ENCODE data around the gene PIM1. TPM values are rescaled to one million over a fixed set of nuclear protein-coding genes. Genes with fewer than 3 reads are reported as not detected.

Gene PIM1
- total and polyA plus RNA-seq, 10 of the 15 experiments (the other 5 are each of a cell fraction or from before 2014, with no cell fraction given), result 0.66 to 33.9 (median 10.2) TPM

- TF ChIP-seq BCL3 (IDR thresholded peaks at IDR 0.05; ENCODE audit: borderline replicate concordance, insufficient read depth, low read depth, low read length, poor library complexity, severe bottlenecking) (no peak), GATAD2B (conservative IDR thresholded peaks at IDR 0.05; ENCODE audit: low read depth) (peak; percentile 96), IRF4 (IDR thresholded peaks at IDR 0.05; ENCODE audit: low read depth, low read length) (no peak), E2F4 (IDR thresholded peaks at IDR 0.05; ENCODE audit: low read depth, low read length) (no peak), DPF2 (IDR thresholded peaks at IDR 0.05) (peak; percentile 83), SIX5 (IDR thresholded peaks at IDR 0.05; ENCODE audit: low read depth, low read length, severe bottlenecking) (no peak), NKRF (conservative IDR thresholded peaks at IDR 0.05) (peak; percentile 91), CHD1 (IDR thresholded peaks at IDR 0.05; ENCODE audit: low read depth, low read length) (no peak), RAD21 (IDR thresholded peaks at IDR 0.05; ENCODE audit: insufficient read depth, low read depth, low read length) (peak; percentile 31; the same call in 1 of the 2 replicates), ZNF622 (IDR thresholded peaks at IDR 0.05) (no peak), POU2F2 (IDR thresholded peaks at IDR 0.05; ENCODE audit: borderline replicate concordance, low read depth, low read length) (no peak), HDGF (IDR thresholded peaks at IDR 0.05) (no peak), REST (IDR thresholded peaks at IDR 0.05; ENCODE audit: low read depth, low read length) (no peak), NFXL1 (IDR thresholded peaks at IDR 0.05; ENCODE audit: borderline replicate concordance) (no peak), NBN (IDR thresholded peaks at IDR 0.05) (no peak), RUNX3 (IDR thresholded peaks at IDR 0.05; ENCODE audit: low read length) (peak; percentile 49; the same call in 1 of the 2 replicates), BMI1 (IDR thresholded peaks at IDR 0.05; ENCODE audit: borderline replicate concordance) (no peak), ATF7 (IDR thresholded peaks at IDR 0.05; ENCODE audit: low read depth) (no peak), NFIC (IDR thresholded peaks at IDR 0.05; ENCODE audit: low read depth, low read length) (no peak), STAT1 (conservative IDR thresholded peaks at IDR 0.05) (no peak), PAX8 (IDR thresholded peaks at IDR 0.05) (no peak), SMARCA5 (IDR thresholded peaks at IDR 0.05) (peak; percentile 5), LARP7 (IDR thresholded peaks at IDR 0.05) (peak; percentile 98)
These were observed 585 bp downstream of the PIM1 start (continued) for GRCh38 chr6:37170273-37171200.
